ENCODE results near the gene PROM2. TPM values are rescaled to one million over a fixed set of nuclear protein-coding genes. Genes with fewer than 3 reads are reported as not detected.

Gene PROM2
- total RNA-seq, 1 experiment from 2014 or later: 1.6 TPM

GRCh38 chr2:95327861-95328260 is 53.6 kb downstream of the PROM2 start:
- Histone ChIP-seq H3K4me3 (ENCODE audit: low read depth, low read length, poor library complexity, severe bottlenecking) (no peak overlapping the region), H3K36me3 (ENCODE audit: insufficient read depth, low read length, poor library complexity, severe bottlenecking) (no peaks in the 10 kb centered on the region), H3K27ac (ENCODE audit: low read depth, low read length, poor library complexity, severe bottlenecking) (no peak overlapping the region), H3K4me1 (ENCODE audit: insufficient read depth, low read length, poor library complexity, severe bottlenecking) (no peaks in the 10 kb centered on the region), H3K27me3 (replicated peaks; ENCODE audit: insufficient read depth, low read depth, low read length, poor library complexity) (no peaks in the 10 kb centered on the region), H3K9me3 (ENCODE audit: low read depth, low read length, poor library complexity, severe bottlenecking) (no peaks in the 10 kb centered on the region)
- ChIA-PET POLR2A (ENCODE audit: low non-redundant PET) (no interaction called here), CTCF (no interaction called here)
- DNase-seq (ENCODE audit: low spot score): no peak
- BruUV-seq (replicated peaks): no TSS peak
- intact Hi-C loops (cut with micrococcal nuclease; ENCODE audit: unreplicated experiment): no loop called here
- TF ChIP-seq EZH2 (IDR thresholded peaks at IDR 0.05; ENCODE audit: borderline replicate concordance, low read depth, low read length, poor library complexity, severe bottlenecking) (no peak), CTCF (conservative IDR thresholded peaks at IDR 0.05; ENCODE audit: low read depth, low read length) (no peak)

GRCh38 chr2:95328358-95329125 is 54.3 kb downstream of the PROM2 start:
- no peak overlapping the region for H3K27ac ChIP-seq (ENCODE audit: low read depth, low read length, poor library complexity, severe bottlenecking)
- H3K4me1 ChIP-seq (ENCODE audit: insufficient read depth, low read length, poor library complexity, severe bottlenecking): peaks cover 4% of the 10 kb centered on the region
- H3K27me3 ChIP-seq (replicated peaks; ENCODE audit: insufficient read depth, low read depth, low read length, poor library complexity): no peaks in the 10 kb centered on the region
- no peak overlapping the region for H3K4me3 ChIP-seq (ENCODE audit: low read depth, low read length, poor library complexity, severe bottlenecking)
- CTCF ChIA-PET: no interaction called here
- POLR2A ChIA-PET (ENCODE audit: low non-redundant PET): no interaction called here
- BruUV-seq (replicated peaks): no TSS peak
- intact Hi-C loops (cut with micrococcal nuclease; ENCODE audit: unreplicated experiment): no loop called here
- DNase-seq (ENCODE audit: low spot score): no peak
- no peaks in the 10 kb centered on the region for H3K9me3 ChIP-seq (ENCODE audit: low read depth, low read length, poor library complexity, severe bottlenecking)
- no peaks in the 10 kb centered on the region for H3K36me3 ChIP-seq (ENCODE audit: insufficient read depth, low read length, poor library complexity, severe bottlenecking)
- TF ChIP-seq EZH2 (IDR thresholded peaks at IDR 0.05; ENCODE audit: borderline replicate concordance, low read depth, low read length, poor library complexity, severe bottlenecking) (no peak), CTCF (conservative IDR thresholded peaks at IDR 0.05; ENCODE audit: low read depth, low read length) (no peak)

GRCh38 chr2:95329401-95329800 is 55.2 kb downstream of the PROM2 start:
- peaks cover 13% of the 10 kb centered on the region for H3K4me1 ChIP-seq (ENCODE audit: insufficient read depth, low read length, poor library complexity, severe bottlenecking)
- H3K27me3 ChIP-seq (replicated peaks; ENCODE audit: insufficient read depth, low read depth, low read length, poor library complexity): no peaks in the 10 kb centered on the region
- H3K9me3 ChIP-seq (ENCODE audit: low read depth, low read length, poor library complexity, severe bottlenecking): no peaks in the 10 kb centered on the region
- H3K4me3 ChIP-seq (ENCODE audit: low read depth, low read length, poor library complexity, severe bottlenecking): no peak overlapping the region
- no peak for DNase-seq (ENCODE audit: low spot score)
- H3K27ac ChIP-seq (ENCODE audit: low read depth, low read length, poor library complexity, severe bottlenecking): no peak overlapping the region
- intact Hi-C loops (cut with micrococcal nuclease; ENCODE audit: unreplicated experiment): no loop called here
- H3K36me3 ChIP-seq (ENCODE audit: insufficient read depth, low read length, poor library complexity, severe bottlenecking): no peaks in the 10 kb centered on the region
- no peak for TF ChIP-seq CTCF (conservative IDR thresholded peaks at IDR 0.05; ENCODE audit: low read depth, low read length)
- no peak for TF ChIP-seq EZH2 (IDR thresholded peaks at IDR 0.05; ENCODE audit: borderline replicate concordance, low read depth, low read length, poor library complexity, severe bottlenecking)
- ChIA-PET CTCF (no interaction called here), POLR2A (ENCODE audit: low non-redundant PET) (no interaction called here)
- BruUV-seq (replicated peaks): no TSS peak
